Muscle of leg (tissue), 11 donors: ENCODE results near the gene TUBGCP5. TPM values are rescaled to one million over a fixed set of nuclear protein-coding genes. Genes with fewer than 3 reads are reported as not detected.

ENCODE experiments used
- DNase-seq: peaks from one replicate; pipeline ENCODE4 v3.0.0; 2013
- H3K27ac ChIP-seq: one replicate; pipeline ENCODE4 v1.5.1; 2013; ENCODE audit warnings: mild to moderate bottlenecking, low read length, control low read depth
- H3K27me3 ChIP-seq: one replicate; pipeline ENCODE4 v1.6.1; 2013; ENCODE audit warnings: low read length; ENCODE audit not compliant: control insufficient read depth, insufficient read depth
- H3K36me3 ChIP-seq: one replicate; pipeline ENCODE4 v1.6.1; 2013; ENCODE audit warnings: low read length; ENCODE audit not compliant: control insufficient read depth, insufficient read depth
- H3K4me1 ChIP-seq: one replicate; pipeline ENCODE4 v1.6.1; 2013; ENCODE audit warnings: low read length; ENCODE audit not compliant: control insufficient read depth, insufficient read depth
- H3K4me3 ChIP-seq: one replicate; pipeline ENCODE4 v1.5.1; 2013; ENCODE audit warnings: low read length, control low read depth
- H3K9me3 ChIP-seq: replicated peaks from 2 replicates; pipeline ENCODE4 v1.6.1; 2013; ENCODE audit warnings: low read depth, low read length; ENCODE audit not compliant: control insufficient read depth
- WGBS: methylation state at CpG from one replicate; pipeline ENCODE4 v1.1.5; 2013; ENCODE audit warnings: missing lambda C conversion rate; ENCODE audit not compliant: insufficient coverage; 5-methylcytosine and 5-hydroxymethylcytosine counted together
- polyA plus RNA-seq, 8 donors: library from polyadenylated mRNA; unstranded; fragments of 120-200 nt; gene quantifications; one replicate each; pipeline versions ENCODE4 v1.2.1 to v1.2.3, GENCODE V29; 2013; ENCODE audit warnings: inconsistent platforms in 1 of 8, low replicate concordance in 1 of 8; ENCODE audit not compliant: insufficient read length in 8 of 8, insufficient read depth in 1 of 8
- total RNA-seq: library from RNA; stranded (reverse); fragments of 120-200 nt; gene quantifications from one replicate; pipeline ENCODE4 v1.2.4, GENCODE V29; 2013

TUBGCP5 gene
- total and polyA plus RNA-seq, 9 donors = 11.2 to 21.5 (median 13.4) TPM

DNA sequence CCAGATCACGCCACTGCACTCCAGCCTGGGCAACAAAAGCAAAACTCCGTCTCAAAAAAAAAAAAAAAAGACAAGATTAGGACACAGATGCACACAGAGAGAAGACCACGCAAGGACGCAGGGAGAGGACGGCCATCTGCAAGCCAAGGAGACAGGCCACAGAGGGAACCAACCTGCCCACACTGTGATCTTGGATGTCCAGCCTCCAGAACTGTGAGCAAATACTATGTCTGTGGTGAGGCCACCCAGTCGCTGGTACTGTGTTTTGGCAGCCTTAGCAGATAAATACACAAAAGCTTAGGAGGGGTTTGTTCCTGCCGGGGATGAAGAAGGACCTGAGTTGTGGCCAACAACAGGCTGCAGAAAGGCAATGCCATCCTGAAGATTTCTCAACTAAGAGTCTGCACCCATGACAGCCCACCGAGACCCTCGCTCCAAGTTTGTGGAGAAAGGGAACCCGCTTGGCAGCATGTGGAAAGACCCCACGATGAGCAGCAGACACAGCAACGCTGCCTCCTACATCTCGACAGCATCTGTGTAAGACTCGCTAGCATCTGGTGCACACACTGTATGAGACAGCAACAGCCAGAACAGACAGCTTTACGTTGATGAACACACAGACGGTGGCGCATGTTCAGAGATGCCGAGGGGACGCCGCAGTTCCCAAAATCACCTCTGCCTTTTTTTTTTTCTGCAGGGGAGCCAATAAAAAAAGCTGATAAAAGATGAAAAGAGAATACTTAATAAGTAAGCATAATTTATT is 72.9 kb downstream of the TUBGCP5 start:
- H3K4me1 ChIP-seq = peaks cover 15% of the 10 kb centered on the region
- WGBS = 85% methylated on average over 12 of the region's 20 CpGs

DNA sequence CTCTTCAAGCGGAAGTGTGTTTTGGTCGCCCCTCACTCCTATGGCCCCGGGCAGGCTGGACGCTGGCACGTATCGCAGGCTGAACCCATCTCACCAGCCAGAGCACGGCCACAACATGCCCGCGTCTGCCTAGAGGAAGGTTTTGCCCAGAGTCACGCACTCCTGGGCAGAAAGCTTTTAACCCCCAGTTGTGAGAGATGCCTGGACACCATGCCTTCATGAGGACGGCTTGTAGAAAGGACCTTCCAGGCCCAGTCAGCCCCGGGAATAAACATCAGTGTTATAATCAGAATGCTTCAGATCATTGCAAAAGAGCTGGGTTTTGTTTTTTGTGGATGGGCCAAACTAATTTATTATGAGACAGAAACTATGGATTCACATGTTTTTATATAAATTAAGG is 75.7 kb downstream of the TUBGCP5 start:
- H3K27me3 ChIP-seq = no peaks in the 10 kb centered on the region
- DNase-seq = no peak
- H3K36me3 ChIP-seq = no peaks in the 10 kb centered on the region
- H3K4me1 ChIP-seq = peaks cover 36% of the 10 kb centered on the region
- no peak overlapping the region for H3K4me3 ChIP-seq
- 64% methylated on average over 6 of the region's 12 CpGs for WGBS
- peak overlapping the region; percentile 60 for H3K27ac ChIP-seq
- H3K9me3 ChIP-seq = no peaks in the 10 kb centered on the region

More for the DNA sequence above, 72.9 kb downstream of the TUBGCP5 start:
- H3K36me3 ChIP-seq = peaks cover 3% of the 10 kb centered on the region
- H3K9me3 ChIP-seq = peaks cover 5% of the 10 kb centered on the region
- H3K27ac ChIP-seq = no peak overlapping the region
- DNase-seq = no peak
- H3K4me3 ChIP-seq = no peak overlapping the region
- no peaks in the 10 kb centered on the region for H3K27me3 ChIP-seq

DNA sequence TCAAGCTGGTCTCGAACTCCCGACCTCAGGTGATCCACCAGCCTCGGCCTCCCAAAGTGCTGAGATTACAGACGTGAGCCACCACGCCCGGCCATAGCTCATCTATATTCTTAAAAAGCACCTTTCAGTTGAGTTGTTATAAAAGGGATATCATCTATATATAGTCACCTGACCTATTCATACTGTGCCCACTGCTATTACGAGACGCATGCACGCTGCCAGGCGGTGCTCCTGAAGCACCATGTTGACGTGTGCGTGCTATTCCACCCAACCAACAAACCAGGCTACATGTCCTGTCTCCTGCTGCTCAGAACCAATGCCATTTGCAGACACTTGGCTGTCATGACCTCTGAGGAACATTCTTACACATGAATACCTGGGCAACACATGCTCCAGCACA is 76.8 kb downstream of the TUBGCP5 start:
- DNase-seq = no peak
- no peaks in the 10 kb centered on the region for H3K27me3 ChIP-seq
- no peak overlapping the region for H3K27ac ChIP-seq
- peaks cover 36% of the 10 kb centered on the region for H3K4me1 ChIP-seq
- H3K9me3 ChIP-seq = no peaks in the 10 kb centered on the region
- WGBS = 100% methylated on average over 6 of the region's 12 CpGs
- H3K36me3 ChIP-seq = no peaks in the 10 kb centered on the region
- H3K4me3 ChIP-seq = no peak overlapping the region

DNA sequence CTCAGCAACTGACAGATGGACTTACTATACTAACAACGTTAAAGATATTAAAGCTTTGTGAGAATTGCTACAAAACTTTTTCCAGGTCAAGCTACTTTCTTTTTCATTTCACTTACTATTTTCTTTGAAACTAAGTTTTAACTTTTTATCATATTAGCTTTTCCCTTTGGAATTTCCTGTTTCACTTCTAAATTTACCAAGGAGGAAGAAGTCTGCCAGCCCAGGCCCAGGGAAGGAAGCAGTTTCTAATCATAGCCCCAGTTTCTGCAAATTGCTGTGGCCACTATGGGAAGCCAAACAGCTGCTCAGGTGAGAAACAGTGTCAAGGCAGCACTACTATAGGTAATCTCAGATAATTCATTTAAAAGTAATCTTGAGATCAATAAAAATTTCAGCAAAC is 77.6 kb downstream of the TUBGCP5 start:
- Histone ChIP-seq H3K27me3 (no peaks in the 10 kb centered on the region), H3K9me3 (no peaks in the 10 kb centered on the region), H3K27ac (peak overlapping the region; percentile 22), H3K4me3 (no peak overlapping the region), H3K4me1 (peaks cover 36% of the 10 kb centered on the region), H3K36me3 (no peaks in the 10 kb centered on the region)
- DNase-seq = peak; percentile 56
- WGBS = no CpG with 5 or more reads among the region's 1 CpG

GRCh38 chr15:22960556-22960955 is 78.8 kb downstream of the TUBGCP5 start:
- Histone ChIP-seq H3K36me3 (no peaks in the 10 kb centered on the region), H3K4me1 (peaks cover 40% of the 10 kb centered on the region), H3K27ac (peak overlapping the region; percentile 35), H3K9me3 (no peaks in the 10 kb centered on the region), H3K4me3 (no peak overlapping the region), H3K27me3 (no peaks in the 10 kb centered on the region)
- peak; percentile 45 for DNase-seq
- no CpG with 5 or more reads among the region's 8 CpGs for WGBS

- H3K4me1 ChIP-seq = peaks cover 40% of the 10 kb centered on the region
- no peaks in the 10 kb centered on the region for H3K27me3 ChIP-seq
- no peaks in the 10 kb centered on the region for H3K9me3 ChIP-seq
- DNase-seq = no peak
- no peaks in the 10 kb centered on the region for H3K36me3 ChIP-seq
- H3K4me3 ChIP-seq = no peak overlapping the region
- 88% methylated on average over 10 of the region's 11 CpGs for WGBS
- H3K27ac ChIP-seq = peak overlapping the region; percentile 35
These were observed 79.2 kb downstream of the TUBGCP5 start for GRCh38 chr15:22960126-22960525.

- no peak for DNase-seq
- Histone ChIP-seq H3K4me1 (peaks cover 39% of the 10 kb centered on the region), H3K9me3 (no peaks in the 10 kb centered on the region), H3K36me3 (no peaks in the 10 kb centered on the region), H3K27ac (no peak overlapping the region), H3K4me3 (no peak overlapping the region), H3K27me3 (no peaks in the 10 kb centered on the region)
- 92% methylated on average over 33 of the region's 33 CpGs for WGBS
These were observed 79.9 kb downstream of the TUBGCP5 start for GRCh38 chr15:22959321-22960101.

GRCh38 chr15:22958487-22959280 is 80.7 kb downstream of the TUBGCP5 start:
- Histone ChIP-seq H3K9me3 (no peaks in the 10 kb centered on the region), H3K4me3 (no peak overlapping the region), H3K27ac (no peak overlapping the region), H3K27me3 (no peaks in the 10 kb centered on the region), H3K4me1 (peaks cover 35% of the 10 kb centered on the region), H3K36me3 (no peaks in the 10 kb centered on the region)
- WGBS = 81% methylated on average over 13 of the region's 16 CpGs
- DNase-seq = no peak

- Histone ChIP-seq H3K4me1 (peaks cover 35% of the 10 kb centered on the region), H3K9me3 (no peaks in the 10 kb centered on the region), H3K27ac (no peak overlapping the region), H3K27me3 (no peaks in the 10 kb centered on the region), H3K36me3 (no peaks in the 10 kb centered on the region), H3K4me3 (no peak overlapping the region)
- DNase-seq = peak; percentile 52
- 95% methylated on average over 13 of the region's 14 CpGs for WGBS
These were observed 82.5 kb downstream of the TUBGCP5 start for GRCh38 chr15:22956978-22957260.
